NCI-H345 treated with DMSO at 0.1 percent for 48 hours (cell line): ENCODE measurements around the gene NR4A2.

Source experiments
- DNase-seq: peaks from one replicate; lab custom pipeline; 2025; ENCODE audit not compliant: unreplicated experiment; lab: John Stamatoyannopoulos, UW

Gene NR4A2

DNA sequence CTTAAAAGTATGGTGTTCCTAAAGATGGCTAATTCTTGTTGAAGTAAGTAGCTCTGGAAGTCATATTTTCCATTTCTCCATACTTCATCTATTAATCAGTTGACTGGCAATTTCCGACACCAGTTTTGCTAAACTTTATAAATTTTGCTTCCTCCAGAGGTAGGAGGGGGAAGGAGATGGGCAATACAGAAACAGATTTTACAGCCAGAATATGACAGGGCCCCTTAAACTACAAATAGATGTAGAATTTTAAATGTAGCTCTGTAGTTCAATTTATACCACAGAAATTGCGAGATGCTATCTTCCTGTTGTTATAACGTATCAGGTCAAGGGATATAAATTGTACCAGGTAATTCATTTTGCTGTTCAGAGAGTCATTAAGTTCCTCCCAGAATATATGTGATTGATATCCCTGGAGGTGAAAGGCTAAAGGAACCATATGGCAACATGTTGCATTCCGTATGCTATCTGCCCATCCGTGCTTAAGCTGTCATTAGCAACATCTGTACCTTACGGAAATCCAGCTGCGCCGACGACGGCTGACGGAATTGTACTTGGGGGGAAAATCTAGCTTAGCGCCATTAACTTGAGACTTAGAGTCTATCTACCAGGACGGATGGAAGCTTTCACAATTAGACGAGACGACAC, 8.4 kb upstream of the NR4A2 start:
- DNase-seq, result no peak

DNA sequence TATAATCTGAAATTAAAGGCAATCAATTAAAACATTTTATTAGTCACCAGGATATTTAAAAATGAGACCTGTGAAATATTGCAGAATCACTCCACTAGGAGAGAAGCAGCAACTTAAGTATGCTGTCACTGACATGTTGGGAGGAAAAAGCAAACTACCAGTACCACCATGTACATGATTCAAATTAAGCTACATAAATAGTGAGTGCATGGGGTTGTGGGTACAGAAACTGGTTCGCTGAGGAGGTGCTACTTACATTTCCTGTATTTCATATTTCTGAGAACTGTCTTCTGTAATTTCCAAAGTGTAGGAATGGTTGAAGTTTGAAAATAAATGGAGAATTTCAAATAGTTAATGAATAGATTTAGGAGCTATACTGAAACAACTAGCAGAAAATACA, 7.9 kb upstream of the NR4A2 start:
- DNase-seq, result no peak

DNA sequence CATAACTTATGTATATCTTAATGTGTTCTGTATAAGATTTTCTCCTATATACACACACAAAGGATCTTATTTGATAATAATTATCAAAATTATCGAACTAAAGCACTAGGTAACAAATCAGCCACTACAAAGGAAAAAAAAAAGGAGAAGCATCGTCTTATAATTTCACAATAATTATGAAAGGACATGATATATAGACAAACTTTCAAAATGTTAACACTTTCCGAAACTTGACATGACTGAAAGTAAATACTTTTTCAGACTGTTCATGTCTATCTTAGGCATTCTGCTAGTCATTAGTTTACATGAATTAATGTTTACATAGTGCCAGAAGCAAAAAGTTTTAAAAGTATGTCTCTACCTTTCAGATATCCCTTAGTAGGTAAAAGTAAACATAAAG, 7.3 kb upstream of the NR4A2 start:
- DNase-seq, result no peak

GRCh38 chr2:156339110-156339847, 6.8 kb upstream of the NR4A2 start:
- peak; percentile 87 for DNase-seq

- peak; percentile 43 for DNase-seq
Measured at GRCh38 chr2:156338578-156338977, 6.1 kb upstream of the NR4A2 start.

- peak; percentile 92 for DNase-seq
Measured at GRCh38 chr2:156334496-156335478, 2.3 kb upstream of the NR4A2 start.

GRCh38 chr2:156333951-156334495, 1.5 kb upstream of the NR4A2 start:
- DNase-seq, result no peak

DNA sequence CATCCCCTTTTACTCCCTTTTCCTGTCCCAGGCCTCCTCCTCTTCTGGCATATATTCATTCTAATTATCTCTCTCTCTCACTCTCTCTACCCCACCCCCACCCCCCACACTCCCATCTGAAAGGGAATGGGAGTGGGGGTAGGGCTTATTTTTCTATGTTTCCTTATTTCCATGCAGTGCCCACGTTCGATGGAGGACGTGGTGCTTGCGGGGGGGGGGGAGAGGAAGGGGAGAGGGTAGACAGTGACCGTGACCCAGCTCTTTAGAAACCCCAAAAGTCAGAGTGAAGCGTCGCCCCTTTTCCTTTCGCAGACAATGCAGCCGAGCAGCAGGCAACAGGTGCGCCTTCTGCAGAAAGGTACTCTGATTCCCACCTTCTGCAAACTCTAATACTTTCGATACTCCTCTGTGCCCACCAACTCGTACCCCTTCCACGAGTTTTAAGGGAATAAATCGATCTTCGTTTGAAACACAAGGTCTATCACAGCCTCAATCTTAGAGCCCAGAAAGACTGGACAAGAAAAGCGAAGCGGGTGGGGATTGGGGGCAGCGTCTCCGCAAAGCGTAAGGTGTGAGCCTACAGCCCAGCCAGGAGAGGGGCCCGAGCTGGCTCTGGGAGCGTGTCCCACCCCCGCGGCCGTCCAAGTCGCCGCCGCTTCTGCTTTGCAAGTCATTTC, 891 bp upstream of the NR4A2 start:
- no peak for DNase-seq

- peak; percentile 41 for DNase-seq
Measured at GRCh38 chr2:156332284-156332533, 312 bp downstream of the NR4A2 start.

DNA sequence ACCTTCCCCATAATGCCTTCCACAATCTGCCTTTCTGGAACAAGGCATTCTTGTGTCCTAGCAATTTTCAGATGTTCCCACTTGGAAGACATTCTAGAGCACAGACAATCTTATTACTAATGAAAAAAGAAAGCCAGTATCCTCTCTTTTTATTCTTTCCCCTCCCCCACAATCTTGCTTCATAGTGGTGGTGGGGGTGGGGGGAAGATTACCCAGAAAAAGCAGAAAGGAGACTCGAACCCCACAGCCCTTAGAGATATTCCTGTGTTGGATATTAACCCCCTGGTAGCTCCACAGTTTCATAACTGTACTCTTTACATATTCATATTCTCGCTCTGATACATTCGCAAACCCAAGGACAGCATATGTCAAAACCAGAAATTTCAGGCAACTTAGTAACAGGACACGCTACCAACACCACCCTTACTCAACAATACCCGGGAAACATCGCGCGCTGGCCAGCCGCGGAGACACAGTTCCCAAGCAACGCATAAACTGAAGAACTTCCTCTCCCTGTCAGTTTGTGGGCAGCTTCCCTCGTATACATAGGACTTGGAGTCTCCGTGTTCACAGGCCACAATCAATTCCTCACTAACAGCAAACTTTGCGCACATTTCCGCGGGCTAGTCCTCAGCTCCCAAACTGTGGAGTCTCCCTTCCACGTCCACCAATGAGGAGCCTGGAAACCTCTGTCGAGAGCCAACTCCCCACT, 793 bp downstream of the NR4A2 start:
- no peak for DNase-seq

GRCh38 chr2:156329927-156330726, 2.4 kb downstream of the NR4A2 start:
- no peak for DNase-seq

GRCh38 chr2:156329031-156329926, 3.2 kb downstream of the NR4A2 start:
- DNase-seq, result no peak

GRCh38 chr2:156327835-156328695, 4.5 kb downstream of the NR4A2 start:
- no peak for DNase-seq

DNA sequence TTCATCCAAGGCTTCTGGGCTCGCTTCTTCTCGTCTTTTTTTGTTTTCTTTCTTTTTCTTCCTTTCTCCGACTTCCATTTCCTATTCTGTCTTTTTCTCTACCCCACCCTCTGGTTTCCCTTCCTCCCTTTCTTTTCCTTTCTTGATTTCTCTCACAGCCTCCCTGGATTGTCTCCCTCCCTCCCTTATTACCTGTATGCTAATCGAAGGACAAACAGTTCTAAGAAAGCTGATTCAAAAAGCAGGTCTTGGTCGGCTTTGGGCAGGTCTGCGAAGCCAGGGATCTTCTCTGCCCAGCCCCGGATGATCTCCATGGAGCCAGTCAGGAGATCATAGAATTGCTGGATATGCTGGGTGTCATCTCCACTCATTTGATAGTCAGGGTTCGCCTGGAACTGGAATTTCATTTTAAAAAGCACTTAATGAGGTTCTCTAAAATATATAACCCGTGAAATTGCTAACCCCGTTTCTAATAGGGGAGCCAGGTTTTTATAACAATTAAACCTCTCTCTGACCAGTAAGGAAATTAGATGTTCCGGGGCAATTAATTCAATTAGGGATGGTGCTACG, 5.9 kb downstream of the NR4A2 start:
- DNase-seq, result no peak

GRCh38 chr2:156325688-156326525, 6.6 kb downstream of the NR4A2 start:
- DNase-seq, result no peak

DNA sequence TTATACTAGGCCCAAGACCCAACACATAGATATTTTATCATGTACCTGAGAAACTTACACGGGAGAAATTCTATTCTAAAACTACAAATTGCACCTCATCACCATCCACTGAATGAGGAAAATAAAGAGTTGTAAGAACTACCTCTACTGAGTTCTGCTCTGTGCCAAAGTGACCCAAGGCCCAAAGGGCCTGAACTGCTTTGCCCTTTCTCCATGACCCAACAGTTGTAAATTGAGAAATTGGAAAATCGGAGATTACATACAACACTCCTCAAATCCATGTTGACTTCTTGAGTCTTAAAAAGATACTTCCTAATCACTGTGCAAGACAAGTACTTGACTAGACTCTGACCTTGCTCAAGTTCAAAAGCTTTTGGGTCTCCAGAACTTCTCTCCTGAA, 8.8 kb downstream of the NR4A2 start:
- no peak for DNase-seq
